IPS-18a (cell line): ENCODE data around the gene LRPPRC.

Source experiments
- H3K27ac ChIP-seq: one replicate; pipeline ENCODE4 v1.5.1; 2013; ENCODE audit warnings: low read length
- H3K27me3 ChIP-seq: one replicate; pipeline ENCODE4 v1.6.1; 2013; ENCODE audit warnings: mild to moderate bottlenecking, low read length; ENCODE audit not compliant: control insufficient read depth, insufficient read depth
- H3K36me3 ChIP-seq: one replicate; pipeline ENCODE4 v1.6.1; 2013; ENCODE audit warnings: low read depth, low read length; ENCODE audit not compliant: control insufficient read depth
- H3K4me1 ChIP-seq: one replicate; pipeline ENCODE4 v1.6.1; 2013; ENCODE audit warnings: low read depth, low read length; ENCODE audit not compliant: control insufficient read depth
- H3K4me3 ChIP-seq: one replicate; pipeline ENCODE4 v1.5.1; 2013; ENCODE audit warnings: low read length
- H3K9ac ChIP-seq: one replicate; pipeline ENCODE4 v1.6.1; 2013; ENCODE audit warnings: mild to moderate bottlenecking, low read length, moderate library complexity
- H3K9me3 ChIP-seq: one replicate; pipeline ENCODE4 v1.6.1; 2013; ENCODE audit warnings: low read depth, low read length; ENCODE audit not compliant: control insufficient read depth

Gene LRPPRC

DNA sequence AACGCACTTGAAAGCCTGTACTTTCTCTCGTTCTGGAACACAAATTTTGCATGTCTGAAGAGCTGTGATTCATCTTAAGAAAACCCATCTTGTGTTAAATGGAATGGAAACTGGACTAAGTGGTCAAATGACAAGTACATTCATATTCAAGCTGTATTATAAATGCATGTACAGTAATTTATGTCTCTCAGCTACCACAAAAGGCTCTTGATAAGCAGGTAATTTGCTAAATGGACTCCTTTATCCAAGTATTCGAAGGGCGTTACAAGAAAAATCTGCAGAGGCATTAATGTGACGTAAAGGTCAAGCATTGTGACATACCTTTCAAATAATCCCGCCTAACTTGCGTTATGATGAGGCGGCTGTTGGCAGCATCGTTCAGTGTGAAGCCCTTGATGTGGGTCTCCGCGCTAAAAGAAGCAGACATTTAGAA, 90.4 kb downstream of the LRPPRC start:
- Histone ChIP-seq H3K9me3 (no peaks in the 10 kb centered on the region), H3K4me3 (no peak overlapping the region), H3K4me1 (no peaks in the 10 kb centered on the region), H3K36me3 (peaks cover 68% of the 10 kb centered on the region), H3K27me3 (no peaks in the 10 kb centered on the region), H3K9ac (no peak overlapping the region), H3K27ac (no peak overlapping the region)

DNA sequence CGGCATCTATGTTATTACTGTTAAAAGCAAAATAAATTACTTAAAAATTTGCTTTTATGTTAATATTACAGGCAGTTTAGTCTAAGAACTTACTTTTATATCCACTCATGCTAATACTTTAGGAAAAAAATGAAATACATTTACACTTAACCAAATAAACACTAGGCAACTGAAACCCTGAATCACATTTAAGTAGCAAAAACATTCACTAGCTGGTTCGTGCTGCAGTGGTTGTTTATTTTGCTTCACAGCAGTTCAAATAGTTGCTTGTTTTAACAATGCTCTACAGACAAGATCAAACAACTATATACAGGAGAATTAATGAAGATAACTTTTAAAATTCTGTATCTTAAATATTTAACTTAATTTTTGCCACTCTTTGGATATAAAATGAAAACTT, 96.2 kb downstream of the LRPPRC start:
- Histone ChIP-seq H3K4me1 (no peaks in the 10 kb centered on the region), H3K27me3 (no peaks in the 10 kb centered on the region), H3K4me3 (no peak overlapping the region), H3K9ac (no peak overlapping the region), H3K9me3 (no peaks in the 10 kb centered on the region), H3K36me3 (peaks cover 89% of the 10 kb centered on the region), H3K27ac (no peak overlapping the region)

DNA sequence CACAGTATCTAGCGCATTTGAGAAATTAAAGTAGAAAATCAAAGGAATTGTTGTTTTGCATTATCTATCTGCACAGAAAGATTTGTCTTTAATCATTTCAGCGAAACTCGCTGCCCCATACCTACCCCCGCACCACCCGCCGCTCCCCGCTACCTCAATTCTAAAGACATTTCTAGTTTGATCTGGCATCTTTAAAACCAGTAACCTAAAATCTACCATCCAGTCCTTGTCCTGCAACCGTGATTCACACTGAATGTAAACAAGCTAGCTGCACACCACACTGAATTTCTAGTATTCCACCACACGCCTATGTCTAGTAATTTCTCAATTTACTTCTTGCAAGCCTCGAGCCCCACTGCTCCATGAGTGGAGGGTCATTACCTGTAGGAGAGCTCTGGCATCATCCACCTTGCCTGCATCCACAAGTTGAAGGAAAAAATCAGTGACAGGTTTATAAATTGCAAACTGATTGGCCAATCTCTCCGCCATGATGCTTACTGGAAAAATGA, 96.9 kb downstream of the LRPPRC start:
- H3K9ac ChIP-seq, result no peak overlapping the region
- no peaks in the 10 kb centered on the region for H3K4me1 ChIP-seq
- H3K27me3 ChIP-seq, result no peaks in the 10 kb centered on the region
- no peak overlapping the region for H3K4me3 ChIP-seq
- H3K36me3 ChIP-seq, result peaks cover 89% of the 10 kb centered on the region
- no peak overlapping the region for H3K27ac ChIP-seq
- H3K9me3 ChIP-seq, result no peaks in the 10 kb centered on the region

DNA sequence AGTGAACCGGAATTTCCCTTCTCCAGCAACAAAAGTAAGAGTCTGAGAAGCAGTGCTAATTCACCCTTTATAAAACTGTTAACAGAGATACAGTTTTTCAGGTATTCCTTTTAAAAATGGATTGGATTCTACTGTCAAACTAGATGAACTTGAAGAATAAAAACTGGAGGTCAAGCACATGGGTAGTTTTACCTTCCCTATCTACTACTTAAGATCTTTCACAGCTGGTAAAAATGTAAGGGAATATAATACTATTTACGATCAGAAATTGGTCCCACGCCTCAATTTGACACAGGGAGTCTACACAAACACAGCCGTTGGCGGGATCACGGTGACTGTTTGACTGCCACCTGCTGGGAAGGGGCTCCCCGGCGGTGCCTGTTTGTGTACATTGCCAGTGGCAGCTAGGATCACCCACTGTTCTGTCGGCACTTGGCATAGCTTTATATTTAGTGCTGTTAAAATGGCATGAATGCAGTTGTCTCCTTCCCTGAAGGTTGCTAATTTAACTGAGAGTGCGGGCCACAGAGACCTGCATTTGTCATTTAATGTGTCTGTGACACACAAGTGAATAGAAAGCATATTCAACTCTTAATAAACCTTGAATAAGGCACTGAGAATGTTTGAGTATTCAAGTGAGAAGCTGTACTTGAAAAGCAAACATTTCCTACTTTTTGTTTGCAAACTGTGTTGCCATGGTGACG, 97.5 kb downstream of the LRPPRC start:
- Histone ChIP-seq H3K4me3 (no peak overlapping the region), H3K9me3 (no peaks in the 10 kb centered on the region), H3K27ac (no peak overlapping the region), H3K9ac (no peak overlapping the region), H3K36me3 (peaks cover 90% of the 10 kb centered on the region), H3K27me3 (no peaks in the 10 kb centered on the region), H3K4me1 (no peaks in the 10 kb centered on the region)

DNA sequence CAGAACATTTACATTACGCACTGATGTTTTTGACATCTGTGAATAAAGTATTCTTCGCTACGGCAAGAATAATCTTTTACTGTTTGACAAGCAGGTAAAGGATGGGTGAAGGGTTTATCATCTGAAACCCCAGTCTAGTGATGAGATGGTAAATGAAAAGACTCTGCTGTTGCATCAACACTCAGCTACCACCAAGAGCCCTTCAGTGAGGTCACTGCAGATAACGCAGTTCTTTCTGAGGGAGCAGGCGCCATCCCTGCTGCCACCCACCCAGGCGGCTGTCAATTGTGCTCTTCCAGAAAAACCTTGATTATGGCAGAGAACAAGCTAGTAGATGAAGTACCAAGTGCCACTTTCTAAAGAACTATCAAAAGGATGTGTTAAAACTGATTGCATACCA, 98.3 kb downstream of the LRPPRC start:
- H3K27ac ChIP-seq, result no peak overlapping the region

DNA sequence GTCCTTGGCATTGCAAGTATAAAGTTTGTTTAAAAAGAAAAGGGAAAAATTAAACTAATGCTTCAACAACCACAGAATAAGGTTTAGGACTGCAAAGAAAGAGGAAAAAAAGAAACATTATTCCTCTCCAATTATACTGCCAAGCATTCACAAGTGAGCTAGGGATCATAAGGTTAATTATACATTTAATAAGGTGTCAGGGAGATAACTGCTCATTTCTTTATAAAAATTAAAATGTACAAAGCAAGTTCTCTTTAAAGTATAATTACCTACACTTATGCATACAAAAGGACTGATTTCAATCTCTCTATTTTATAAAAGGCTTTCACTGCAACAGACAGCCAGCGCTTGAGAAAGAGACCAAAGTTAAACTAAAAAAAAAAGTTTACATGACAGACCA, 98.9 kb downstream of the LRPPRC start:
- H3K27ac ChIP-seq, result no peak overlapping the region
- no peaks in the 10 kb centered on the region for H3K4me1 ChIP-seq
- no peak overlapping the region for H3K4me3 ChIP-seq
- H3K36me3 ChIP-seq, result peaks cover 94% of the 10 kb centered on the region
- H3K9me3 ChIP-seq, result no peaks in the 10 kb centered on the region
- no peak overlapping the region for H3K9ac ChIP-seq
- no peaks in the 10 kb centered on the region for H3K27me3 ChIP-seq

More for the DNA sequence above, 98.3 kb downstream of the LRPPRC start:
- Histone ChIP-seq H3K4me1 (no peaks in the 10 kb centered on the region), H3K27me3 (no peaks in the 10 kb centered on the region), H3K4me3 (no peak overlapping the region), H3K9ac (no peak overlapping the region), H3K36me3 (peaks cover 92% of the 10 kb centered on the region), H3K9me3 (no peaks in the 10 kb centered on the region)

DNA sequence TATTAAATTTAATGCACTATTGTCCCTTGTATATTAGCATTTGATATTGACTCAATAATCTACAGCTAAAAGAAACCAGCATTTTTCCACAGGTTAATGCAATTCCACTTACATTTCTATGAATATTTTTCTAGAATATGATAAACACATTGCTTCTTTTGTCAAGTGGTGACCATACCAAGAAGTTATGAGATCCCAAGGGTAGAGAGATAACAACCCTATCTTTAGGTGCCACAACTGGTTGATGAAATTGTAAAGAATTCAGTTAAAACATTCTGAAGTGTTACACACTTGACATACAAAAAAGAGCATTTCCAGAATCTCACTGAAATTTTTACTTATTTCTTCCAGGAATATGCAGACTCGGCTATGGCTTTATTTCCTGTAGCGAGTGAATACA, 101.0 kb downstream of the LRPPRC start:
- H3K4me1 ChIP-seq, result no peaks in the 10 kb centered on the region
- no peak overlapping the region for H3K4me3 ChIP-seq
- H3K27ac ChIP-seq, result no peak overlapping the region
- H3K27me3 ChIP-seq, result no peaks in the 10 kb centered on the region
- H3K9ac ChIP-seq, result no peak overlapping the region
- H3K9me3 ChIP-seq, result no peaks in the 10 kb centered on the region
- H3K36me3 ChIP-seq, result peaks cover 93% of the 10 kb centered on the region

DNA sequence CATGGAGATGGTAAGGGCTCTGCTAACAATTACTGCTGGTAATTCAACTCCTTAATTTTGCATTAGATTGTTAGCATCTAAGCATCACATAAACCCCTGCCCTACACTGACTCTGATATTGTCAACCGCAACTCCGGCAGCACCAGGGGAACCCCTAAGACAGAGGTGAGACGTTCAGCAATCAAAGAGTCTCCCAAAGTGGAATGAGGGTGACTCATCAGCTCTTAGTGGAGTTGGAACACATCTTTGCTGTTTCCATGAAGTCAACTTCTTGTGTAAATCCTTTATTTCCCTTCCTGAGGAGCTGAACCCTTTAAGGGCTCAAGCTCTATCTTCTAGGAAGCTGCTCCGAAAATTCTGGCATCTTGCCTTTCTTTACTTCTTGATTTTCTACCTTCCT, 104.9 kb downstream of the LRPPRC start:
- no peaks in the 10 kb centered on the region for H3K9me3 ChIP-seq
- H3K4me1 ChIP-seq, result no peaks in the 10 kb centered on the region
- no peak overlapping the region for H3K4me3 ChIP-seq
- H3K36me3 ChIP-seq, result peaks cover 90% of the 10 kb centered on the region
- H3K27ac ChIP-seq, result no peak overlapping the region
- H3K27me3 ChIP-seq, result no peaks in the 10 kb centered on the region
- H3K9ac ChIP-seq, result no peak overlapping the region

DNA sequence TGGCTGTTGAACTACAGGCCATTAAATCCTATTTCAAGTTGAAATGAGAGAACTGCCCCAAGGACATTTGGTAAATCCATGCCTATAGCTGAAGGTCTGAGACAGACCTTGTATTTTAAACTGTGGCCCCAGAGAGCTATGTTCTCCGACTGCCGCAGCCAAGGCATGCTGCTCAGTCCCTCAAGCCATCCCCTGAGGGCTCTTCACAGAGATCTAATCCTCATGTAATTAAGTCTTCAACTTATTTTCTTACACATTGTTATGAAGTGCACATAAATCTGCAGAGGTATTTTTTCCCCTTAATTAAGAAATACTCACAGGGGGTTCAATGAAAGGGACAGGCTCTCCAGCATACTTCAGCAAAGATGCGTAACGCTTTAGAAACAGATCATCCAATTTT, 106.4 kb downstream of the LRPPRC start:
- Histone ChIP-seq H3K4me1 (no peaks in the 10 kb centered on the region), H3K9me3 (no peaks in the 10 kb centered on the region), H3K36me3 (peaks cover 75% of the 10 kb centered on the region)

DNA sequence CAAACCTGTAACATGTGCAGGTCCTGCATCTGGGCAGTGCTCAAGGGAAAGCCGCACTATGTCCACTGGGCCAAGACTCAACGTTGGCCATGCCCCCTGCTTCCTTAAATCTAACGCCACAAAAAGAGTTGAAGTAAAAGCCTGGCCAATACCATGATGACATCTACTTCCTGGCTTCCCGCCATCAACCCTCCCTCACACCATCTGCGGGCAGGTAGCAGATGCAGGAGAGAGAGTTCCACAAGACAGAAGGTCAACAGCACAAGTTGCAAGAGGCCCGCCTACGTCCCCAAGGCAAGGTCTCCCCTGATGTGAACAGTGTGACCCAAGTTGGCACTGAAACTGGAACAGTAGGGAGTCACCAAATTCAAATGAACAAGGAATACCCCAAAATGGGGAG, 108.6 kb downstream of the LRPPRC start:
- Histone ChIP-seq H3K27ac (no peak overlapping the region), H3K36me3 (peaks cover 55% of the 10 kb centered on the region), H3K27me3 (no peaks in the 10 kb centered on the region), H3K9me3 (no peaks in the 10 kb centered on the region), H3K9ac (no peak overlapping the region), H3K4me3 (no peak overlapping the region), H3K4me1 (no peaks in the 10 kb centered on the region)

More for the DNA sequence above, 106.4 kb downstream of the LRPPRC start:
- H3K9ac ChIP-seq, result no peak overlapping the region
- no peak overlapping the region for H3K27ac ChIP-seq
- no peak overlapping the region for H3K4me3 ChIP-seq
- H3K27me3 ChIP-seq, result no peaks in the 10 kb centered on the region

DNA sequence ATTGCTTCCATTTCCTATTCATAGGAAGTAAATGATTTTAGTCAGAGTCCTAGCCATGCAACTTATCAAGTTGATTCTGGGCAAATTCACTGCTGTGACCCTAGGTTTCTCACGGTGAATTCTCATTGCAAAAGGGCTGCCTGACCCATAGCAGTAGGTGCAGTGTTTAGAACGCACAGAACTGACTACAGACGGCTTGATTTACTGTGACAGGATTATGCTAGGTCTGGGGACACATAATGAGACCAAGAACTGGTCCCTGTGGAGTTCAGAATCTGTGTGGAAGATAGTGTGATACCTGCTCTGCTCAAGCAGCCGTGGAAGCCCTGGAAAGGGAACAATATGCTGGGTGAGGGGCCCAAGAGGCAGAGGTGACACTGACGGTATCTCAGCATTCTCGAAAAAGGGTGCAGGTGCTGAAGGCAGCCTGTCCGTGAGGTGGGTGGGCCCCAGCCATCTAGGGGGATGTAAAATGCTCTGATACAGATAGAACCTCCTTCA, 110.6 kb downstream of the LRPPRC start:
- Histone ChIP-seq H3K27me3 (no peaks in the 10 kb centered on the region), H3K4me1 (no peaks in the 10 kb centered on the region), H3K9me3 (no peaks in the 10 kb centered on the region), H3K36me3 (peaks cover 36% of the 10 kb centered on the region), H3K27ac (no peak overlapping the region), H3K4me3 (no peak overlapping the region), H3K9ac (no peak overlapping the region)

DNA sequence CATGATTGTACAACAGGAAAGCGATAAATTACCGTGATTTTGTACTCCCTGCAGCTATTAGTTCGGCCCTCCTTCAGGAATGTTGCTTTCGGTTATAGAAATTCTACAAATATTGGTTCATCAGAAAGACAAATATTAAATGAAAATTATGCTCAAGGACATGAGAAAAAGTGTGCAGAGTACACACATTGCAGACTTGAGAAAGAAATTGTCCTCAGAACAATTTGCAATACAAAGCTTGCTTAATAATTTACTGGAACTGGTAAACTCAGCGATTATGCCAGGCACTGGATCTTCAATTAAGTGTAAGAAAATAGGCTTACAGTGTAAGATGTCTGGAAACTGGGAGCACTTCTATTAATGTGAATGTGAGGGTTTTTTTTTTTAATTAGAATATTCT, 111.1 kb downstream of the LRPPRC start:
- H3K9ac ChIP-seq, result no peak overlapping the region
- H3K27me3 ChIP-seq, result no peaks in the 10 kb centered on the region
- H3K9me3 ChIP-seq, result no peaks in the 10 kb centered on the region
- no peak overlapping the region for H3K27ac ChIP-seq
- H3K4me3 ChIP-seq, result no peak overlapping the region
- no peaks in the 10 kb centered on the region for H3K4me1 ChIP-seq
- peaks cover 31% of the 10 kb centered on the region for H3K36me3 ChIP-seq
